Measurements from ENCODE around the gene BAD.

GRCh38 chr11:64252003-64252872 lies 32.2 kb downstream of the BAD start:
- TF ChIP-seq, protein P1, sequence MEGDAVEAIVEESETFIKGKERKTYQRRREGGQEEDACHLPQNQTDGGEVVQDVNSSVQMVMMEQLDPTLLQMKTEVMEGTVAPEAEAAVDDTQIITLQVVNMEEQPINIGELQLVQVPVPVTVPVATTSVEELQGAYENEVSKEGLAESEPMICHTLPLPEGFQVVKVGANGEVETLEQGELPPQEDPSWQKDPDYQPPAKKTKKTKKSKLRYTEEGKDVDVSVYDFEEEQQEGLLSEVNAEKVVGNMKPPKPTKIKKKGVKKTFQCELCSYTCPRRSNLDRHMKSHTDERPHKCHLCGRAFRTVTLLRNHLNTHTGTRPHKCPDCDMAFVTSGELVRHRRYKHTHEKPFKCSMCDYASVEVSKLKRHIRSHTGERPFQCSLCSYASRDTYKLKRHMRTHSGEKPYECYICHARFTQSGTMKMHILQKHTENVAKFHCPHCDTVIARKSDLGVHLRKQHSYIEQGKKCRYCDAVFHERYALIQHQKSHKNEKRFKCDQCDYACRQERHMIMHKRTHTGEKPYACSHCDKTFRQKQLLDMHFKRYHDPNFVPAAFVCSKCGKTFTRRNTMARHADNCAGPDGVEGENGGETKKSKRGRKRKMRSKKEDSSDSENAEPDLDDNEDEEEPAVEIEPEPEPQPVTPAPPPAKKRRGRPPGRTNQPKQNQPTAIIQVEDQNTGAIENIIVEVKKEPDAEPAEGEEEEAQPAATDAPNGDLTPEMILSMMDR (IDR thresholded peaks at IDR 0.05), result peak in 1 of 3 donors; percentile 20
- TF ChIP-seq EP300 (IDR thresholded peaks at IDR 0.05), result no peak

All from ovary (tissue), 3 donors.